ENCODE measurements around the gene CHRNA5. TPM values are rescaled to one million over a fixed set of nuclear protein-coding genes. Genes with fewer than 3 reads are reported as not detected.

The CHRNA5 gene
- total RNA-seq, 4 donors from 2014 or later, result 0.33 TPM; not detected in 3

- Histone ChIP-seq H3K9me3 (no peaks in the 10 kb centered on the region), H3K27ac (peak overlapping the region; percentile 92 to 96 (median 94)), H3K27me3 (no peaks in the 10 kb centered on the region), H3K4me1 (peaks cover 7 to 10% of the 10 kb centered on the region in 2 donors), H3K4me3 (replicated peaks in 1 of 3) (peak overlapping the region; percentile 67 to 98 (median 86)), H3K36me3 (peaks cover 22 to 23% of the 10 kb centered on the region in 2 donors)
- TF ChIP-seq POLR2A (IDR thresholded peaks at IDR 0.05), result no peak
- TF ChIP-seq, protein P1, sequence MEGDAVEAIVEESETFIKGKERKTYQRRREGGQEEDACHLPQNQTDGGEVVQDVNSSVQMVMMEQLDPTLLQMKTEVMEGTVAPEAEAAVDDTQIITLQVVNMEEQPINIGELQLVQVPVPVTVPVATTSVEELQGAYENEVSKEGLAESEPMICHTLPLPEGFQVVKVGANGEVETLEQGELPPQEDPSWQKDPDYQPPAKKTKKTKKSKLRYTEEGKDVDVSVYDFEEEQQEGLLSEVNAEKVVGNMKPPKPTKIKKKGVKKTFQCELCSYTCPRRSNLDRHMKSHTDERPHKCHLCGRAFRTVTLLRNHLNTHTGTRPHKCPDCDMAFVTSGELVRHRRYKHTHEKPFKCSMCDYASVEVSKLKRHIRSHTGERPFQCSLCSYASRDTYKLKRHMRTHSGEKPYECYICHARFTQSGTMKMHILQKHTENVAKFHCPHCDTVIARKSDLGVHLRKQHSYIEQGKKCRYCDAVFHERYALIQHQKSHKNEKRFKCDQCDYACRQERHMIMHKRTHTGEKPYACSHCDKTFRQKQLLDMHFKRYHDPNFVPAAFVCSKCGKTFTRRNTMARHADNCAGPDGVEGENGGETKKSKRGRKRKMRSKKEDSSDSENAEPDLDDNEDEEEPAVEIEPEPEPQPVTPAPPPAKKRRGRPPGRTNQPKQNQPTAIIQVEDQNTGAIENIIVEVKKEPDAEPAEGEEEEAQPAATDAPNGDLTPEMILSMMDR (IDR thresholded peaks at IDR 0.05), result no peak
- intact Hi-C loops (cut with DNase I), result no loop called here
- WGBS, 2 donors, result 7 to 9% methylated on average over 17 of the region's 17 CpGs
- DNase-seq, result no peak
Observed at GRCh38 chr15:78540871-78541743, 24.2 kb upstream of the CHRNA5 start.

DNA sequence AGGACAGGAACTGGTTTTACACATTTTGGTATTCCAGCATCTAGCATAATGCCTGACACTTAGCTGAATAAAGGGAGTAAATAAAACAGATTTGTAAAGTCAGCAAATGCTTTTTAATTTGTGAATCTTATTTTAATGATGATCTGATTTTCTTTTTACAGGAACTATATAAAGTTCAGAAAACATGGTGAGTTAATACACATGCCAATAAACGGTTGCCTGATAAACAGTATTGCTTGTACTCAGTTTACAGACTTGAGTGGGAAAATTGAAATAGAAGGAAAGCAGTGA is 23.6 kb upstream of the CHRNA5 start:
- TF ChIP-seq POLR2A (IDR thresholded peaks at IDR 0.05), result no peak
- intact Hi-C loops (cut with DNase I), result no loop called here
- H3K4me3 ChIP-seq (replicated peaks in 1 of 3), result no peak overlapping the region
- no peaks in the 10 kb centered on the region for H3K27me3 ChIP-seq
- no peaks in the 10 kb centered on the region for H3K9me3 ChIP-seq
- DNase-seq, result no peak
- 44 to 45% methylated on average over 1 of the region's 1 CpG for WGBS, 2 donors
- H3K4me1 ChIP-seq, result peaks cover 7 to 10% of the 10 kb centered on the region in 2 donors
- peaks cover 27 to 28% of the 10 kb centered on the region in 2 donors for H3K36me3 ChIP-seq
- no peak overlapping the region for H3K27ac ChIP-seq

GRCh38 chr15:78542647-78543046 is 22.7 kb upstream of the CHRNA5 start:
- H3K4me3 ChIP-seq (replicated peaks in 1 of 3), result no peak overlapping the region
- no peak overlapping the region for H3K27ac ChIP-seq
- intact Hi-C loops (cut with DNase I), result no loop called here
- peaks cover 37% of the 10 kb centered on the region in 2 donors for H3K36me3 ChIP-seq
- no peaks in the 10 kb centered on the region for H3K9me3 ChIP-seq
- no peaks in the 10 kb centered on the region for H3K27me3 ChIP-seq
- no peak for DNase-seq
- peaks cover 7 to 10% of the 10 kb centered on the region in 2 donors for H3K4me1 ChIP-seq
- TF ChIP-seq, protein P1 (IDR thresholded peaks at IDR 0.05), result no peak
- no peak for TF ChIP-seq POLR2A (IDR thresholded peaks at IDR 0.05)
- 95 to 96% methylated on average over 3 of the region's 3 CpGs for WGBS, 2 donors

DNA sequence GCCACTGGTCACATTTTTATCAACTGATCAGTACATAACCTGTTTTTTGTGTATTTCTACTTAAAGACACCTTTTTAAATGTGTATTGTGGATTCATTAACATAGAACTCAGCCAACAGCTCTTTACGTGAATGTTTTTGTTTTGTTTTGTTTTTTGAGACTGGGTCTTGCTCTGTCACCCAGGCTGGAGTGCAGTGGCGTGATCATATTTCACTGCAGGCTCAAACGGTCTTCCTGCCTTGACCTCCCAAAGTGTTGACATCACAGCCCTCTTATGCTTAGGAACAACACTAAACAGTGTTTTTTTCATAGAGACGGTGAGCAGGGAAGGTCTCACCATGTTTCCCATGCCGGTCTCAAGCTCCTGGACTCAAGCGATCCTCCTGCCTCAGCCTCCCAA is 15.1 kb upstream of the CHRNA5 start:
- Histone ChIP-seq H3K27ac (no peak overlapping the region), H3K4me1 (no peaks in the 10 kb centered on the region), H3K27me3 (no peaks in the 10 kb centered on the region), H3K4me3 (replicated peaks in 1 of 3) (no peak overlapping the region), H3K9me3 (no peaks in the 10 kb centered on the region), H3K36me3 (peaks cover 40 to 51% of the 10 kb centered on the region in 2 donors)
- no peak for DNase-seq
- intact Hi-C loops (cut with DNase I), result no loop called here
- no peak for TF ChIP-seq POLR2A (IDR thresholded peaks at IDR 0.05)
- TF ChIP-seq, protein P1 (IDR thresholded peaks at IDR 0.05), result no peak
- WGBS, 2 donors, result 81 to 85% methylated on average over 6 of the region's 6 CpGs

- WGBS, 2 donors, result 80 to 87% methylated on average over 3 of the region's 3 CpGs
- DNase-seq, result no peak
- Histone ChIP-seq H3K27ac (no peak overlapping the region), H3K9me3 (no peaks in the 10 kb centered on the region), H3K36me3 (peaks cover 34 to 44% of the 10 kb centered on the region in 2 donors), H3K4me1 (no peaks in the 10 kb centered on the region), H3K4me3 (replicated peaks in 1 of 3) (no peak overlapping the region), H3K27me3 (no peaks in the 10 kb centered on the region)
- TF ChIP-seq POLR2A (IDR thresholded peaks at IDR 0.05), result no peak
- TF ChIP-seq, protein P1 (IDR thresholded peaks at IDR 0.05), result no peak
- intact Hi-C loops (cut with DNase I), result no loop called here
Observed at GRCh38 chr15:78550815-78551214, 14.5 kb upstream of the CHRNA5 start.
